Keratinocyte (primary cell): ENCODE data around the gene ENKUR. TPM values are rescaled to one million over a fixed set of nuclear protein-coding genes. Genes with fewer than 3 reads are reported as not detected.

Source experiments
- DNase-seq: peaks from one replicate; pipeline ENCODE4 v3.0.0-alpha.2; 2011; ENCODE audit warnings: low read depth, missing footprints, low spot score
- FAIRE-seq: peaks from 2 replicates; lab custom pipeline; 2011; peaks lifted over from hg19 to GRCh38; lab: Jason Lieb, UNC
- H2AFZ ChIP-seq: 2 replicates; pipeline ENCODE4 v1.6.0; 2012; ENCODE audit warnings: low read length, control low read depth, inconsistent platforms; ENCODE audit not compliant: control insufficient read depth
- H3K27ac ChIP-seq: 2 replicates; pipeline ENCODE4 v1.5.1; 2011; ENCODE audit warnings: low read length; ENCODE audit not compliant: control insufficient read depth, insufficient read depth
- H3K27me3 ChIP-seq: 3 replicates; pipeline ENCODE4 v1.6.0; 2011; ENCODE audit warnings: low read length; ENCODE audit not compliant: control insufficient read depth, insufficient read depth; ENCODE audit errors: extremely low read depth
- H3K36me3 ChIP-seq, 2 experiments: 2 replicates in 1 of 2; 3 replicates in 1 of 2; pipeline ENCODE4 v1.5.1; 2011; ENCODE audit warnings: low read length in 2 of 2, mild to moderate bottlenecking in 1 of 2; ENCODE audit not compliant: control insufficient read depth in 2 of 2, insufficient read depth in 2 of 2; ENCODE audit errors: extremely low read depth in 1 of 2
- H3K4me1 ChIP-seq: 3 replicates; pipeline ENCODE4 v1.5.1; 2011; ENCODE audit warnings: low read length; ENCODE audit not compliant: control insufficient read depth, insufficient read depth; ENCODE audit errors: extremely low read depth
- H3K4me2 ChIP-seq: 3 replicates; pipeline ENCODE4 v1.6.0; 2011; ENCODE audit warnings: low read depth, low read length; ENCODE audit not compliant: control insufficient read depth, insufficient read depth; ENCODE audit errors: extremely low read depth
- H3K4me3 ChIP-seq, 3 experiments: fragments of 200-600 bp in 1 of 3; sonication (generic) in 1 of 3; 2 replicates in 2 of 3; 3 replicates in 1 of 3; pipeline ENCODE4 v1.5.1; 2011 to 2016; ENCODE audit warnings: low read length in 3 of 3, mild to moderate bottlenecking in 3 of 3, control low read depth in 2 of 3, inconsistent platforms in 1 of 3, low read depth in 1 of 3, mixed read lengths in 1 of 3, mixed run types in 1 of 3, moderate library complexity in 1 of 3; ENCODE audit not compliant: control insufficient read depth in 2 of 3, insufficient read depth in 2 of 3; ENCODE audit errors: extremely low read depth in 1 of 3
- H3K79me2 ChIP-seq: 2 replicates; pipeline ENCODE4 v1.6.0; 2012; ENCODE audit warnings: low read length; ENCODE audit not compliant: control insufficient read depth, insufficient read depth
- H3K9ac ChIP-seq: 3 replicates; pipeline ENCODE4 v1.6.0; 2011; ENCODE audit warnings: low read length; ENCODE audit not compliant: control insufficient read depth, insufficient read depth; ENCODE audit errors: extremely low read depth
- H3K9me1 ChIP-seq: 3 replicates; pipeline ENCODE4 v1.6.0; 2011; ENCODE audit warnings: low read length; ENCODE audit not compliant: control insufficient read depth, insufficient read depth; ENCODE audit errors: extremely low read depth
- H3K9me3 ChIP-seq: 2 replicates; pipeline ENCODE4 v1.5.1; 2012; ENCODE audit warnings: low read depth, low read length; ENCODE audit not compliant: control insufficient read depth
- H4K20me1 ChIP-seq: 3 replicates; pipeline ENCODE4 v1.6.0; 2011; ENCODE audit warnings: low read length; ENCODE audit not compliant: control insufficient read depth, insufficient read depth; ENCODE audit errors: extremely low read depth
- EZH2 ChIP-seq: IDR thresholded peaks from one replicate; pipeline ENCODE4 v1.6.1; 2012; ENCODE audit warnings: inconsistent platforms, mild to moderate bottlenecking, low read length, moderate library complexity
- dilution Hi-C: fragments of 300-500 bp; cut with MboI; formaldehyde crosslinking; loops from one replicate; pipeline ENCODE4 v1.7.0; 2020; ENCODE audit warnings: low sequenced_read_pairs; ENCODE audit not compliant: extremely low pct_ligation_motif_present
- polyA plus RNA-seq, 5 experiments: library from polyadenylated mRNA; depleted of rRNA in 3 of 5; stranded (reverse) in 3 of 5; stranded (forward) in 1 of 5; unstranded in 1 of 5; fragments of >200 nt; gene quantifications; 1 replicate in 1 of 5; 2 replicates in 3 of 5; 3 replicates in 1 of 5; pipeline versions ENCODE4 v1.2.1 to v1.2.3, GENCODE V29; 2011 to 2012; ENCODE audit warnings: missing spikeins in 2 of 5, low read depth in 1 of 5, low replicate concordance in 1 of 5
- TF ChIP-seq, protein P1 (sequence below), 3 experiments: IDR thresholded peaks in 1 of 3; conservative IDR thresholded peaks in 1 of 3; optimal IDR thresholded peaks in 1 of 3; 2 replicates in 2 of 3; 3 replicates in 1 of 3; pipeline versions ENCODE3 to v1.5.1; 2011; ENCODE audit warnings: low read length in 3 of 3, mild to moderate bottlenecking in 3 of 3, moderate library complexity in 2 of 3, control low read depth in 1 of 3, inconsistent platforms in 1 of 3; ENCODE audit not compliant: insufficient read depth in 2 of 3; ENCODE audit errors: extremely low read depth in 1 of 3

ENKUR gene
- polyA plus RNA-seq, 1 donor (not counting 4 experiments of a cell fraction or from before 2014, with no cell fraction given), result 0.03 TPM

DNA sequence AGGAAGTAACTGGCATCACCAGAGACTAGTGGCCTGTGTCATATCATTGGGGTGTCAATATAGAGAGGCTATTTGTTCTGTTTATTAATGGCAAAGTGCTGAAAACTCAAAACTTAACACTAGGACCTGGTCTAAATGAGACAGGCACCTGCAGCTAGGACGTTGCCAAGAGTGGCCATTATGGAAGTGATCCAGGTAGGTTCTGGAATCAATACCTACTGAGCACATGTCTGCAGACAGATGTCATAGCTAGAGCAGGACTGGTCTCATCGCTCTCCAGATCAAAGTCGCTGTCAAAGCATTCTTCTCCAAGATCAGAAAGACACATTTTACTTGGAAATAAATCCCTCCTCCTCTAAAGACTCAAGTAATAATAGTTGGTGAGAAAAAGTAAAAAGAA lies 40.8 kb upstream of the ENKUR start:
- Histone ChIP-seq H2AFZ (no peak overlapping the region), H3K36me3 (no peaks in the 10 kb centered on the region), H3K4me1 (peaks cover 22% of the 10 kb centered on the region), H3K4me3 (no peak overlapping the region), H3K9me3 (no peaks in the 10 kb centered on the region), H3K9me1 (no peaks in the 10 kb centered on the region), H3K27ac (no peak overlapping the region), H4K20me1 (no peaks in the 10 kb centered on the region), H3K4me2 (no peak overlapping the region), H3K9ac (no peak overlapping the region), H3K79me2 (no peaks in the 10 kb centered on the region), H3K27me3 (no peaks in the 10 kb centered on the region)
- dilution Hi-C loops, result no loop called here
- no peak for FAIRE-seq
- no peak for TF ChIP-seq EZH2
- TF ChIP-seq, protein P1, sequence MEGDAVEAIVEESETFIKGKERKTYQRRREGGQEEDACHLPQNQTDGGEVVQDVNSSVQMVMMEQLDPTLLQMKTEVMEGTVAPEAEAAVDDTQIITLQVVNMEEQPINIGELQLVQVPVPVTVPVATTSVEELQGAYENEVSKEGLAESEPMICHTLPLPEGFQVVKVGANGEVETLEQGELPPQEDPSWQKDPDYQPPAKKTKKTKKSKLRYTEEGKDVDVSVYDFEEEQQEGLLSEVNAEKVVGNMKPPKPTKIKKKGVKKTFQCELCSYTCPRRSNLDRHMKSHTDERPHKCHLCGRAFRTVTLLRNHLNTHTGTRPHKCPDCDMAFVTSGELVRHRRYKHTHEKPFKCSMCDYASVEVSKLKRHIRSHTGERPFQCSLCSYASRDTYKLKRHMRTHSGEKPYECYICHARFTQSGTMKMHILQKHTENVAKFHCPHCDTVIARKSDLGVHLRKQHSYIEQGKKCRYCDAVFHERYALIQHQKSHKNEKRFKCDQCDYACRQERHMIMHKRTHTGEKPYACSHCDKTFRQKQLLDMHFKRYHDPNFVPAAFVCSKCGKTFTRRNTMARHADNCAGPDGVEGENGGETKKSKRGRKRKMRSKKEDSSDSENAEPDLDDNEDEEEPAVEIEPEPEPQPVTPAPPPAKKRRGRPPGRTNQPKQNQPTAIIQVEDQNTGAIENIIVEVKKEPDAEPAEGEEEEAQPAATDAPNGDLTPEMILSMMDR (optimal IDR thresholded peaks at IDR 0.05 in 1 of 3, IDR thresholded peaks at IDR 0.05 in 1 of 3, conservative IDR thresholded peaks at IDR 0.05 in 1 of 3; ENCODE audit: extremely low read depth in 1 of 3, insufficient read depth in 2 of 3, low read length in 3 of 3), result no peak
- DNase-seq, result no peak

DNA sequence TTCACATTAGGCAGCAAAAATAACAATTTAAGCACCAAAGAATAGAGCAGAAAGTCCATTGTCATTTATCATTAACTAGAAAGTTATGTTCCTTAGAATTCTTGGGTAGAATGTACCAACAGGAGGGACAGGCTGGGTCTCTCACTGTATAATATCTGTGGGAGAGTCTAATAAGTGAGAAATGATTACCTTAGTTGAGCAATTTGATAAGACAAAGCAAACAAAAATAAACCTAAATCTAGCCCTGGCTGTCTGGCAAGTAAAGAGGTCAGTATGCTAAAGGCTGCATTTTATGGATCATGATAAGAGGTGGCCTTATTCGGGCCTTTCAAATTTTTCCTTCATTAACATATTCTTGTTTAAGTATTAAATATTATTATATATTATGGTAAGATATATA lies 36.1 kb upstream of the ENKUR start:
- dilution Hi-C loops, result no loop called here
- no peak for FAIRE-seq

More for the DNA sequence above, 36.1 kb upstream of the ENKUR start:
- Histone ChIP-seq H3K36me3 (no peaks in the 10 kb centered on the region), H3K4me2 (no peak overlapping the region), H3K9ac (no peak overlapping the region), H3K79me2 (no peaks in the 10 kb centered on the region), H3K4me1 (peaks cover 12% of the 10 kb centered on the region), H3K9me3 (no peaks in the 10 kb centered on the region), H3K4me3 (no peak overlapping the region), H3K9me1 (no peaks in the 10 kb centered on the region), H3K27me3 (no peaks in the 10 kb centered on the region), H4K20me1 (no peaks in the 10 kb centered on the region), H3K27ac (no peak overlapping the region), H2AFZ (no peak overlapping the region)
- DNase-seq, result no peak
- TF ChIP-seq, protein P1 (optimal IDR thresholded peaks at IDR 0.05 in 1 of 3, IDR thresholded peaks at IDR 0.05 in 1 of 3, conservative IDR thresholded peaks at IDR 0.05 in 1 of 3; ENCODE audit: extremely low read depth in 1 of 3, insufficient read depth in 2 of 3, low read length in 3 of 3), result no peak
- TF ChIP-seq EZH2, result no peak
